Pancreas (tissue), 10 donors: ENCODE results near the gene R3HDML. TPM values are rescaled to one million over a fixed set of nuclear protein-coding genes. Genes with fewer than 3 reads are reported as not detected.

Experiments used
- ATAC-seq, 4 donors: fragments of 200-7000 bp; cut with Tn5 transposase; one replicate each; pipeline versions ENCODE4 v1.8.0 to v1.9.1; 2020; ENCODE audit warnings: mild to moderate bottlenecking in 4 of 4, moderate library complexity in 4 of 4
- DNase-seq, 6 donors: peaks; one replicate each; pipeline ENCODE4 v3.0.0-alpha.2; 2020
- FAIRE-seq: peaks from 2 replicates; lab custom pipeline; 2012; peaks lifted over from hg19 to GRCh38; lab: Jason Lieb, UNC
- H3K27ac ChIP-seq, 4 donors: fragments of 200-600 bp; sonication (generic); 1 replicate in 3 of 4; 2 replicates in 1 of 4; pipeline versions ENCODE4 v1.5.0 to v1.8.0; 2020
- H3K27me3 ChIP-seq, 4 donors: fragments of 200-600 bp; one replicate each; pipeline ENCODE4 v1.8.0; 2021
- H3K36me3 ChIP-seq, 3 donors: fragments of 200-600 bp; sonication (generic) in 1 of 3; one replicate each; pipeline versions ENCODE4 v1.5.0 to v1.8.0; 2020 to 2021
- H3K4me1 ChIP-seq, 3 donors: fragments of 200-600 bp; one replicate each; pipeline ENCODE4 v1.8.0; 2021
- H3K4me3 ChIP-seq, 4 donors: fragments of 200-600 bp; sonication (generic) in 2 of 4; one replicate each; pipeline versions ENCODE4 v1.5.0 to v1.8.0; 2020 to 2021
- H3K9me3 ChIP-seq, 4 donors: fragments of 200-600 bp; one replicate each; pipeline ENCODE4 v1.8.0; 2021
- CTCF ChIP-seq, 4 donors: fragments of 200-600 bp; sonication (generic) in 3 of 4; IDR thresholded peaks; one replicate each; pipeline versions ENCODE4 v1.5.0 to v1.8.0; 2021; ENCODE audit warnings: antibody characterized with exemption in 4 of 4
- WGBS, 2 donors: extraction: QIAGEN DNeasy Blood & Tissue Kit; methylation state at CpG; one replicate each; pipeline ENCODE4 v1.1.7; 2013; 5-methylcytosine and 5-hydroxymethylcytosine counted together
- intact Hi-C, 3 donors: fragments of 100-400 bp; cut with DNase I; formaldehyde crosslinking; loops; one replicate each; pipeline versions ENCODE4 v1.11.1 to v1.14.2; 2022
- polyA plus RNA-seq, 2 donors: library from polyadenylated mRNA; stranded (reverse); fragments of 200-250 nt; gene quantifications; one replicate each; pipeline ENCODE4 v1.2.3, GENCODE V29; 2013
- total RNA-seq, 6 donors: library from RNA; stranded (reverse); fragmentation: NEBNext Ultra II Directional in 4 of 6; extraction: Animal tissue kit (Norgen Biotek cat#: 25700) in 4 of 6; gene quantifications; one replicate each; pipeline versions ENCODE4 v1.2.1 to v1.2.4, GENCODE V29; 2021 to 2023
- donor health status: healthy with polysubstance abuse.
- donor health status: DM: no; HTN: no; CAD: no; lungs with moderate emphysema.
- donor health status: DM: no; HTN: no; CAD: no.
- donor health status: control.
- donor health status: control.
- donor health status: Bipolar disorder and iron deficiency.
- donor health status: DM: yes; HTN: yes; CAD: no.
- donor health status: DM: no; HTN: no; CAD: no.
- donor health status: DM: no; HTN: no; CAD: no.
- donor health status: DM: yes; HTN: yes; CAD: no.

The R3HDML gene
- total and polyA plus RNA-seq, 8 donors = not detected

DNA sequence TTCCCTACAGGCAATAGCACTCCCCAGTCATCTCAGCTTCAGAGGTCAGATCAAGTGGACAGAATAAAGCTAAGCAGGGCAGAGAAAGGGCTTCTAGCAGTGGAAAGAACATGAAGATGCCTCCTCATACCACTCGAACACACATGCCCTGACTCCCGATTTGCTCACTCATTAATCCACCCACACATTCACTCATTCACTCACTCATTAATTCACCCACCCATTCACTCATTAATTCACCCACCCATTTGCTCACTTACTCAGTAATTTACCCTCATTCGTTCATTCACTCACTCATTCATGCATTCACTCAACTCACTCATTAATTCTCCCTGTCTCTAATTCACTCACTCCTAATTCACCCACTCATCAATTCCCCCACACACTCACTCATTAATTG, 62.6 kb downstream of the R3HDML start:
- Histone ChIP-seq H3K36me3 (no peaks in the 10 kb centered on the region), H3K4me3 (no peak overlapping the region), H3K4me1 (peaks cover 0 to 6% (median 6%) of the 10 kb centered on the region in 3 donors), H3K9me3 (no peaks in the 10 kb centered on the region), H3K27me3 (no peaks in the 10 kb centered on the region), H3K27ac (no peak overlapping the region)
- WGBS, 2 donors = 64 to 84% methylated on average over 3 of the region's 3 CpGs
- DNase-seq (no peak), FAIRE-seq (no peak), ATAC-seq (no peak)
- intact Hi-C loops = no loop called here
- no peak for TF ChIP-seq CTCF (IDR thresholded peaks at IDR 0.05)

GRCh38 chr20:44400671-44400969, 63.8 kb downstream of the R3HDML start:
- Histone ChIP-seq H3K4me3 (no peak overlapping the region), H3K4me1 (peaks cover 0 to 6% (median 5%) of the 10 kb centered on the region in 3 donors), H3K9me3 (no peaks in the 10 kb centered on the region), H3K27me3 (no peaks in the 10 kb centered on the region), H3K36me3 (no peaks in the 10 kb centered on the region), H3K27ac (no peak overlapping the region)
- ATAC-seq = no peak
- DNase-seq = no peak
- intact Hi-C loops = no loop called here
- TF ChIP-seq CTCF (IDR thresholded peaks at IDR 0.05) = no peak
- WGBS, 2 donors = 70 to 71% methylated on average over 5 of the region's 5 CpGs
- no peak for FAIRE-seq

Other genes with a start within 250 kb of the R3HDML start
- gene JPH2, start 149.9 kb upstream of the R3HDML start, total RNA-seq = under 1 TPM; 0.09 to 0.37 (median 0.22) TPM
- 1 to 10 TPM in 1 of 2 donors, under 1 TPM in 1; 0.31 to 1.1 TPM for gene JPH2, start 149.9 kb upstream of the R3HDML start, polyA plus RNA-seq
- gene OSER1, start 126.3 kb upstream of the R3HDML start, total RNA-seq = 10 to 100 TPM in 4 of 6 donors, 1 to 10 TPM in 2; 8.0 to 13.5 (median 11.1) TPM
- 10 to 100 TPM in 1 of 2 donors, 1 to 10 TPM in 1; 8.5 to 17.6 TPM for gene OSER1, start 126.3 kb upstream of the R3HDML start, polyA plus RNA-seq
- under 1 TPM in 4 of 6 donors, not detected in 2; 0.12 to 0.46 (median 0.33) TPM for gene GDAP1L1, start 89.7 kb upstream of the R3HDML start, total RNA-seq
- gene GDAP1L1, start 89.7 kb upstream of the R3HDML start, polyA plus RNA-seq = 1 to 10 TPM in 1 of 2 donors, under 1 TPM in 1; 0.68 to 3.6 TPM
- gene FITM2, start 25.8 kb upstream of the R3HDML start, total RNA-seq = 1 to 10 TPM; 5.3 to 7.4 (median 5.9) TPM
- 1 to 10 TPM; 2.0 to 5.1 TPM for gene FITM2, start 25.8 kb upstream of the R3HDML start, polyA plus RNA-seq
- gene HNF4A, start 18.7 kb downstream of the R3HDML start, total RNA-seq = 10 to 100 TPM; 19.6 to 29.2 (median 23.1) TPM
- gene HNF4A, start 18.7 kb downstream of the R3HDML start, polyA plus RNA-seq = 1 to 10 TPM; 7.4 to 8.8 TPM
- gene TTPAL, start 138.8 kb downstream of the R3HDML start, total RNA-seq = 1 to 10 TPM; 5.0 to 8.2 (median 6.9) TPM
- 1 to 10 TPM; 3.1 to 4.6 TPM for gene TTPAL, start 138.8 kb downstream of the R3HDML start, polyA plus RNA-seq
- 10 to 100 TPM; 29.4 to 52.1 (median 39.1) TPM for gene SERINC3, start 185.0 kb downstream of the R3HDML start, total RNA-seq
- 10 to 100 TPM; 14.5 to 26.5 TPM for gene SERINC3, start 185.0 kb downstream of the R3HDML start, polyA plus RNA-seq
- 10 to 100 TPM; 10.6 to 15.8 (median 12.6) TPM for gene PKIG, start 245.5 kb downstream of the R3HDML start, total RNA-seq
- gene PKIG, start 245.5 kb downstream of the R3HDML start, polyA plus RNA-seq = 10 to 100 TPM; 20.3 to 40.2 TPM